Left ventricle myocardium superior (tissue), 1 donor: Measurements from ENCODE around the gene TMEM87B. TPM values are rescaled to one million over a fixed set of nuclear protein-coding genes. Genes with fewer than 3 reads are reported as not detected.
A peak's percentile ranks its signal among the peaks of the same experiment; 100 is the strongest.

Experiments
- ATAC-seq: fragments of 200-7000 bp; cut with Tn5 transposase; one replicate; pipeline ENCODE4 v1.9.1; 2020; ENCODE audit warnings: mild to moderate bottlenecking, moderate library complexity
- DNase-seq: peaks from one replicate; pipeline ENCODE4 v3.0.0-alpha.2; 2020
- intact Hi-C: fragments of 100-400 bp; cut with micrococcal nuclease; formaldehyde crosslinking; loops from one replicate; pipeline ENCODE4 v1.11.0; 2022
- total RNA-seq: library from RNA; stranded (reverse); fragmentation: NEBNext Ultra II Directional; extraction: Animal tissue kit (Norgen Biotek cat#: 25700); gene quantifications from one replicate; pipeline ENCODE4 v1.2.1, GENCODE V29; 2021
- donor health status: DM: no; HTN: yes; CAD: no; lungs with severe emphysema.

TMEM87B gene
- total RNA-seq, 1 donor from 2014 or later, result 4.7 TPM

- no peak for ATAC-seq
- DNase-seq, result no peak
- intact Hi-C loops, result no loop called here
These were observed 86.0 kb downstream of the TMEM87B start for GRCh38 chr2:112140899-112141625.

- DNase-seq (no peak), ATAC-seq (no peak)
- intact Hi-C loops, result no loop called here
These were observed 86.5 kb downstream of the TMEM87B start for GRCh38 chr2:112141626-112142007.

- ATAC-seq, result no peak
- no peak for DNase-seq
- intact Hi-C loops, result no loop called here
These were observed 87.5 kb downstream of the TMEM87B start for GRCh38 chr2:112142525-112143078.

GRCh38 chr2:112143150-112143549 lies 88.1 kb downstream of the TMEM87B start:
- ATAC-seq (no peak), DNase-seq (no peak)
- intact Hi-C loops, result no loop called here

- no peak for ATAC-seq
- DNase-seq, result no peak
- intact Hi-C loops, result no loop called here
These were observed 89.9 kb downstream of the TMEM87B start for GRCh38 chr2:112144966-112145365.

- peak; percentile 62 for DNase-seq
These were observed 92.5 kb downstream of the TMEM87B start for GRCh38 chr2:112147382-112148168.

GRCh38 chr2:112148477-112148876 lies 93.4 kb downstream of the TMEM87B start:
- ATAC-seq (no peak), DNase-seq (no peak)
- intact Hi-C loops, result no loop called here

More at GRCh38 chr2:112147382-112148168, 92.5 kb downstream of the TMEM87B start:
- intact Hi-C loops, result no loop called here
- peak; percentile 78 for ATAC-seq

- DNase-seq (no peak), ATAC-seq (no peak)
- intact Hi-C loops, result no loop called here
These were observed 94.1 kb downstream of the TMEM87B start for GRCh38 chr2:112149194-112149593.

- intact Hi-C loops, result no loop called here
- DNase-seq, result no peak
- peak; percentile 36 for ATAC-seq
These were observed 94.9 kb downstream of the TMEM87B start for GRCh38 chr2:112149866-112150435.

GRCh38 chr2:112150447-112150846 lies 95.4 kb downstream of the TMEM87B start:
- ATAC-seq, result peak; percentile 71

GRCh38 chr2:112150851-112151250 lies 95.8 kb downstream of the TMEM87B start:
- DNase-seq, result no peak
- no peak for ATAC-seq
- intact Hi-C loops, result no loop called here

More at GRCh38 chr2:112150447-112150846, 95.4 kb downstream of the TMEM87B start:
- intact Hi-C loops, result no loop called here
- DNase-seq, result no peak

GRCh38 chr2:112151271-112151670 lies 96.2 kb downstream of the TMEM87B start:
- intact Hi-C loops, result no loop called here
- DNase-seq, result no peak
- ATAC-seq, result no peak

GRCh38 chr2:112151701-112152440 lies 96.8 kb downstream of the TMEM87B start:
- no peak for DNase-seq
- intact Hi-C loops, result no loop called here
- ATAC-seq, result no peak

- DNase-seq (no peak), ATAC-seq (no peak)
- intact Hi-C loops, result no loop called here
These were observed 97.6 kb downstream of the TMEM87B start for GRCh38 chr2:112152476-112153178.

- DNase-seq (no peak), ATAC-seq (no peak)
- intact Hi-C loops, result no loop called here
These were observed 98.1 kb downstream of the TMEM87B start for GRCh38 chr2:112153179-112153490.

GRCh38 chr2:112153501-112153900 lies 98.4 kb downstream of the TMEM87B start:
- no peak for ATAC-seq
- DNase-seq, result no peak
- intact Hi-C loops, result no loop called here

- no peak for ATAC-seq
- no peak for DNase-seq
These were observed 99.4 kb downstream of the TMEM87B start for GRCh38 chr2:112154246-112155117.

More at GRCh38 chr2:112154246-112155117, 99.4 kb downstream of the TMEM87B start:
- intact Hi-C loops, result no loop called here
